Ovary (tissue), 9 donors: ENCODE measurements around the gene PPP2R2B. TPM values are rescaled to one million over a fixed set of nuclear protein-coding genes. Genes with fewer than 3 reads are reported as not detected.
"Not testable (repeated sequence)": the region's sequence is repeated elsewhere in the genome, so short reads cannot be mapped to it uniquely, and the experiment has no call there.

Experiments
- DNase-seq, 5 donors: peaks; one replicate each; pipeline ENCODE4 v3.0.0-alpha.2; 2019 to 2020
- H3K27ac ChIP-seq, 2 donors: fragments of 200-600 bp; one replicate each; pipeline versions ENCODE4 v1.5.1 to v1.8.0; 2019 to 2022
- H3K27me3 ChIP-seq: fragments of 200-600 bp; one replicate; pipeline ENCODE4 v1.8.0; 2022
- H3K36me3 ChIP-seq: fragments of 200-600 bp; sonication (generic); one replicate; pipeline ENCODE4 v1.5.1; 2019
- H3K4me1 ChIP-seq: one replicate; pipeline ENCODE4 v1.8.1; 2013; ENCODE audit warnings: mild to moderate bottlenecking, moderate library complexity; ENCODE audit not compliant: insufficient read depth
- H3K4me3 ChIP-seq: fragments of 200-600 bp; sonication (generic); one replicate; pipeline ENCODE4 v1.5.1; 2017
- H3K9me3 ChIP-seq, 2 donors: fragments of 200-600 bp in 1 of 2; sonication (generic) in 1 of 2; one replicate each; pipeline versions ENCODE4 v1.5.1 to v1.8.1; 2013 to 2019; ENCODE audit warnings: mild to moderate bottlenecking in 1 of 2, moderate library complexity in 1 of 2
- EP300 ChIP-seq: sonication (generic); formaldehyde crosslinking; IDR thresholded peaks from one replicate; pipeline ENCODE4 v1.6.1; 2017; ENCODE audit warnings: antibody characterized with exemption
- POLR2A ChIP-seq: fragments of 450-650 bp; IDR thresholded peaks from one replicate; pipeline ENCODE4 v1.6.1; 2017; ENCODE audit warnings: antibody characterized with exemption, mild to moderate bottlenecking, moderate library complexity
- WGBS, 3 donors: extraction: QIAGEN DNeasy Blood & Tissue Kit in 1 of 3; methylation state at CpG; one replicate each; pipeline versions ENCODE4 v1.1.5 to v1.1.7; 2013 to 2017; 5-methylcytosine and 5-hydroxymethylcytosine counted together
- intact Hi-C, 4 donors: fragments of 100-400 bp; cut with DNase I; formaldehyde crosslinking; loops; one replicate each; pipeline versions ENCODE4 v1.11.0 to v1.15.1; 2022 to 2023
- polyA plus RNA-seq, 2 donors: library from polyadenylated mRNA; stranded (reverse); fragments of 200-250 nt in 1 of 2; fragments of 350-450 nt in 1 of 2; fragmentation: Illumina TruSeq in 1 of 2; extraction: RNeasy Lipid Tissue Mini Kit (QIAGEN cat#74804) in 1 of 2; gene quantifications; one replicate each; pipeline ENCODE4 v1.2.3, GENCODE V29; 2013 to 2014
- total RNA-seq, 7 donors: library from RNA; depleted of rRNA in 2 of 7; stranded (reverse); fragments of >200 nt in 2 of 7; fragmentation: NEBNext Ultra II Directional in 3 of 7; extraction: Animal tissue kit (Norgen Biotek cat#: 25700) in 3 of 7; gene quantifications; one replicate each; pipeline versions ENCODE4 v1.1.0 to v1.2.4, GENCODE V29; 2016 to 2023
- TF ChIP-seq, protein P1 (sequence below), 3 donors: fragments of 450-650 bp in 2 of 3; fragments of 200-600 bp in 1 of 3; IDR thresholded peaks; one replicate each; pipeline versions ENCODE4 v1.5.1 to v1.8.0; 2016 to 2022; ENCODE audit warnings: antibody characterized with exemption in 3 of 3, mild to moderate bottlenecking in 1 of 3
- donor health status: DM: no; HTN: no; CAD: no; lungs with moderate emphysema.
- donor health status: DM: no; HTN: no; CAD: no.
- donor health status: Bipolar disorder and iron deficiency.
- donor health status: DM: yes; HTN: yes; CAD: no.
- donor health status: DM: no; HTN: no; CAD: no.
- donor health status: DM: yes; HTN: yes; CAD: no.

The PPP2R2B gene
- total and polyA plus RNA-seq, 9 donors = 0.12 to 20.8 (median 1.2) TPM; not detected in 1

DNA sequence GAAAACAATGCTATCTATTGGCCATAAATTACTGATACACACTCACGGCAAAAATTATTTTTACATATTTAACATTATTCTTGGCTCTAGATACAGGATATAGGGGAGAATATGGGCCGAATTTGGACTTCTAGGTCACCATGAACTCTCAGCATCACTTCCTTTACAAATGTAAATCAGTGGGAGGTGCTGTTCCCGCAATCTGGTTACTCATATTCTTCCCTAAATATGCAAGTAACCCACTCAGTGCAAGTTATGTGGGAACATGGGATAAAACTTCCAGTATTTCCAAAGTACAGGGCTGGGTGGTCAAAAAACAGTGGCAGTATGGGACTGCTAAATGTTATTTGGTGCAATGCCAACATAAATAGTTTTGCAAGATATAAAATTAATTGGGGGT lies 145.6 kb downstream of the PPP2R2B start:
- 19 to 31% (median 20%) methylated on average over 3 of the region's 3 CpGs for WGBS, 3 donors
- Histone ChIP-seq H3K4me3 (no peak overlapping the region), H3K27me3 (no peaks in the 10 kb centered on the region), H3K4me1 (no peaks in the 10 kb centered on the region), H3K36me3 (no peaks in the 10 kb centered on the region), H3K27ac (no peak overlapping the region), H3K9me3 (no peaks in the 10 kb centered on the region)
- TF ChIP-seq EP300 = no peak
- TF ChIP-seq, protein P1, sequence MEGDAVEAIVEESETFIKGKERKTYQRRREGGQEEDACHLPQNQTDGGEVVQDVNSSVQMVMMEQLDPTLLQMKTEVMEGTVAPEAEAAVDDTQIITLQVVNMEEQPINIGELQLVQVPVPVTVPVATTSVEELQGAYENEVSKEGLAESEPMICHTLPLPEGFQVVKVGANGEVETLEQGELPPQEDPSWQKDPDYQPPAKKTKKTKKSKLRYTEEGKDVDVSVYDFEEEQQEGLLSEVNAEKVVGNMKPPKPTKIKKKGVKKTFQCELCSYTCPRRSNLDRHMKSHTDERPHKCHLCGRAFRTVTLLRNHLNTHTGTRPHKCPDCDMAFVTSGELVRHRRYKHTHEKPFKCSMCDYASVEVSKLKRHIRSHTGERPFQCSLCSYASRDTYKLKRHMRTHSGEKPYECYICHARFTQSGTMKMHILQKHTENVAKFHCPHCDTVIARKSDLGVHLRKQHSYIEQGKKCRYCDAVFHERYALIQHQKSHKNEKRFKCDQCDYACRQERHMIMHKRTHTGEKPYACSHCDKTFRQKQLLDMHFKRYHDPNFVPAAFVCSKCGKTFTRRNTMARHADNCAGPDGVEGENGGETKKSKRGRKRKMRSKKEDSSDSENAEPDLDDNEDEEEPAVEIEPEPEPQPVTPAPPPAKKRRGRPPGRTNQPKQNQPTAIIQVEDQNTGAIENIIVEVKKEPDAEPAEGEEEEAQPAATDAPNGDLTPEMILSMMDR (IDR thresholded peaks at IDR 0.05) = no peak
- TF ChIP-seq POLR2A = no peak
- intact Hi-C loops = no loop called here
- no peak for DNase-seq

DNA sequence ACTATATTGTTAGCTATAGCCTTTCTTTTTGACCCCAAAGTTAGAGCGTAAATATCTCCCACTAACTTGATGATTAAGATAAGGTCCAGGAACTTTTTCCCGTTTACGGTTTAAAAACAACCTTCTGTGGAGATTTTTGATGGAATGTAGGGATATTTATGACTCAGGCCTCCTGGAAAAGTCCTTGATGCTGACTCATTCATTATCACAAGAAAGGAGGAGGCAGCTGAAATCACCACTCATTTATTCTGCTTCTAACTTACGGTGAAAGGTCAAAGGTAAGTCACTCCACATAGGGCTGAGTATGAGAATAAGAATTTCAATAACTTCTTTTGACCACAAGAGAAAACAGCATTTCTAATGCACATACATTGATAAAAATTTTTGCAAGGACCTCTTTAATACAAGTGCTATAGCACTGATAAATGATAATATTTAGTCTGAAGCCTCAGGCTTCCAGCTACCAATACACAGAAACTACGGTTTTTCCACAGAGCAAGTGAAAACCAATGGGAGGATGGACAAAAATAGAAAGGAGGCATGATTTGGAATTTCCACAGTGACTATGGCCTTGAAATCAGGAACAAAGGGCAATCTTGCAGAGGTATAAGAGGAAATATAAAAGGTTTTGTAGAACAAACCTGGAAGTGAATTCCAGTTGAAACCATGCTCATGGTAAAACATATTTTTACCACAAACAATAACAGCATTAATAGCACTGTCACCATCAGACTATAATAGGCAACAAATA lies 146.5 kb downstream of the PPP2R2B start:
- Histone ChIP-seq H3K36me3 (no peaks in the 10 kb centered on the region), H3K27ac (no peak overlapping the region), H3K4me1 (no peaks in the 10 kb centered on the region), H3K9me3 (no peaks in the 10 kb centered on the region), H3K4me3 (no peak overlapping the region), H3K27me3 (no peaks in the 10 kb centered on the region)
- WGBS, 3 donors = 10 to 16% (median 13%) methylated on average over 5 of the region's 5 CpGs
- no peak for TF ChIP-seq POLR2A
- TF ChIP-seq EP300 = no peak
- TF ChIP-seq, protein P1 (IDR thresholded peaks at IDR 0.05) = no peak
- DNase-seq = no peak
- intact Hi-C loops = no loop called here

DNA sequence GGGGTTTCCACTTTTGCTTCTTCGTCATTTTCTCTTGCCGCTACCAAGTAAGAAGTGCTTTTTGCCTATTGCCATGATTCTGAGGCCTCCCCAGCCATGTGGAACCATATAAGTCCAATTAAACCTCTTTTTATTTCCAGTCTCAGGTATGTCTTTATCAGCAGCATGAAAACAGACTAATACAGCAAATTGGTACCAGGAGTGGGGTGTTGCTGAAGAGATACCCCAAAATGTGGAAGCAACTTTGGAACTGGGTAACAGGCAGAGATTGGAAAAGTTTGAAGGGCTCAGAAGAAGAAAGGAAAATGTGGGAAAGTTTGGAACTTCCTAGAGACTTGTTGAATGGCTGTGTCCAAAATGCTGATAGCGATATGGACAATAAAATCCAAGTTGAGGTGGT lies 149.8 kb downstream of the PPP2R2B start:
- intact Hi-C loops, H3K4me3 ChIP-seq, H3K9me3 ChIP-seq, H3K27me3 ChIP-seq, H3K36me3 ChIP-seq, DNase-seq, H3K27ac ChIP-seq, H3K4me1 ChIP-seq: not testable (repeated sequence)
- 92 to 95% (median 93%) methylated on average over 3 of the region's 3 CpGs for WGBS, 3 donors

DNA sequence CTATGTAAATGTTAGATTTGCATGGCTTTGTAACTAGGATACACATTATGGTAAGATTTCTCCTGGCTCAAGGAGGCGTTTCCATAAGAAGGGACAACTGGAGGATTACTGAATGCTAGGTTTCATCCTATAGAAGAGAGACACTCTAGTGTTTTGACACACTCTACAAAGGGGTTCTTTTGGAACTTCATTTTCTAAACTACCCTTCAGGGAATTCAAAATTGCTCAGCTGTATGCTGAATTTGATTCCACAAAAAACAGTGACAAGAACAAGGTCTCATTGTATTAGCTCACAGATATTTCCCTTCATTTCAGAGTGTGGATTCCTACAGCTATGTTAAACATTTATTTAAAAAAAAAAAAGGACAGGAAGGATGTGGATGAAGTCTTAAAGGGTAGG lies 151.7 kb downstream of the PPP2R2B start:
- no peak overlapping the region for H3K4me3 ChIP-seq
- TF ChIP-seq POLR2A (no peak), EP300 (no peak)
- TF ChIP-seq, protein P1 (IDR thresholded peaks at IDR 0.05) = no peak
- 75 to 78% (median 77%) methylated on average over 1 of the region's 1 CpG for WGBS, 3 donors
- no peak for DNase-seq
- H3K27ac ChIP-seq = no peak overlapping the region
- no peaks in the 10 kb centered on the region for H3K4me1 ChIP-seq
- intact Hi-C loops = no loop called here
- no peaks in the 10 kb centered on the region for H3K9me3 ChIP-seq
- no peaks in the 10 kb centered on the region for H3K36me3 ChIP-seq
- no peaks in the 10 kb centered on the region for H3K27me3 ChIP-seq

DNA sequence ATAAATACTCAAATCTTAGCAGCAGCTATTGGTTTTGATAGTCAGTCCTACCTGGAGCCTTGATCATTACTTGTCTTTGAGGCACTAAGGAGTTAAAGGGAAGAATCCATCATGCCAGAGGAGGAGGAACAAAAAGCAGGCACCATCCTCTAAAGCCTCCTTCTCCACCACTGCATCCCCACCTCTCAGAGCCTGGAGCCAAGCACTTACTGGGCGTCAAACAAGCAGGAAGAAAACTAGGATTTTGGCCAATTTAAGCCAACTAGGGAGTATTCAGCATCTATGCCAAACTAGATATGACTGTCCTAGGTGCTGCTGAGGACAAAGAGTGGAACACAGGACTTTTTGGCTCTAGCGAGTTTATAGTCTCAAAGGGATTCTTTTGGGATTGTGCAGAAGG lies 152.5 kb downstream of the PPP2R2B start:
- Histone ChIP-seq H3K27ac (no peak overlapping the region), H3K4me3 (no peak overlapping the region), H3K36me3 (no peaks in the 10 kb centered on the region), H3K9me3 (no peaks in the 10 kb centered on the region), H3K4me1 (no peaks in the 10 kb centered on the region), H3K27me3 (no peaks in the 10 kb centered on the region)
- DNase-seq = no peak
- intact Hi-C loops = no loop called here
- 30 to 59% (median 49%) methylated on average over 2 of the region's 2 CpGs for WGBS, 3 donors
- TF ChIP-seq EP300 (no peak), POLR2A (no peak)
- TF ChIP-seq, protein P1 (IDR thresholded peaks at IDR 0.05) = no peak
